GM19099 (cell line): ENCODE measurements around the gene C16orf86.
A peak's percentile ranks its signal among the peaks of the same experiment; 100 is the strongest.

Source experiments
- POLR2A ChIP-seq: IDR thresholded peaks from 3 replicates; pipeline ENCODE4 v1.6.1; 2011; ENCODE audit warnings: low read depth; ENCODE audit not compliant: insufficient read length; ENCODE audit errors: extremely low read depth

C16orf86 gene

DNA sequence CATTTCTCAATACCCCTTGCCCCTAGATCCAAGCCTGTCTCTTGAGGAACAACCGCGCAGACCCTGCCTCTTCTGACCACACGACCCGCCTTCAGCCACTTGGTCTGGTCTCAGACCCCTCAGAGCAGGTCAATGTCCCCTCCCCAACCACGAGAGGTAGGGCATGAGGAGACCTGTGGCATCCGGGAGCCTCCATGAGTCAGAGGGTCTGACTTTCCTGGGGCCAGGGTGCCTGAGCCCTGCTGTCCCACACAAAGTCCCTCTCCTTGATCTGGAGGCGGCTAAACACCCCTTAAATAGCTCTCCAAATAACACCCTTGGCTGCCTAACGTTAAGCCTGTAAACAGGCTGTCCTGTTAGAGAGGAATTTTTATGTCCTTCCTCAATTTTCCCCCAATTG, 16.6 kb upstream of the C16orf86 start:
- TF ChIP-seq POLR2A = no peak

DNA sequence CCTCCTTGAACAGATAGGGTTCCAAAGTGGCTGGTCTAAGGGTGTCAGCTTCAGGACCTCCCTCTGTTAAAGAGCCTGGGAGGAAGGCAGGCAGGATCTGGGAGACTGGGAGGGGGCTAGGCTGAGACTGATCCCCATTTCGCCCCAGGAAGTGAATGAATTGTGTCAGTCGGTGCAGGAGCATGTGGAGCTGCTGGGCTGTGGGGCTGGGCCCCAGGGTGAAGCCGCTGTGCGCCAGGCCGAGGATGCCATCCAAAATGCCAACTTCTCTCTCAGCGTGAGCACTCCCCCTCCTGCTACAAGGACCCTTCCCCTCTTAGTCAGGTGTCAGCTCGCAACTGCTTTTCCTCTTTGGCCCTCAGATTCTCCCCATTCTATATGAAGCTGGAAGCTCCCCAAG, 15.6 kb upstream of the C16orf86 start:
- no peak for TF ChIP-seq POLR2A

DNA sequence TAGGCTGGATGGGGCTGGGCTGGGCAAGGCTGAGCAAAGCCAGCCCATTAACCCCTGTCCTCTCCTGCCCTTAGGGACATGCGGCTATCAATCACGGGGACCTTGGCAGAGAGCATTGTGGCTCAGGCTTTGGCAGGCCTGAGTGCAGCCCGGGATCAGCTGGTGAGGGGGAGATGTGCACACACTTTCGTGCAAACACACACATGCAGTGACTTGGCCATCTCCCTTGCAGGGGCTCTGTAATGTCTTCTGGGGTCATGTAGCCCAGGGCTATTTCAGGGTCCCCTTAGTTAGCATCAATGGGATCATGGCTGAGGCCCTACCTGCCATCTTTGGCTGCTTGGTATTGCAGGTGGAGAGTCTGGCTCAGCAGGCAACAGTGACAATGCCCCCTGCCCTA, 14.8 kb upstream of the C16orf86 start:
- TF ChIP-seq POLR2A = no peak

DNA sequence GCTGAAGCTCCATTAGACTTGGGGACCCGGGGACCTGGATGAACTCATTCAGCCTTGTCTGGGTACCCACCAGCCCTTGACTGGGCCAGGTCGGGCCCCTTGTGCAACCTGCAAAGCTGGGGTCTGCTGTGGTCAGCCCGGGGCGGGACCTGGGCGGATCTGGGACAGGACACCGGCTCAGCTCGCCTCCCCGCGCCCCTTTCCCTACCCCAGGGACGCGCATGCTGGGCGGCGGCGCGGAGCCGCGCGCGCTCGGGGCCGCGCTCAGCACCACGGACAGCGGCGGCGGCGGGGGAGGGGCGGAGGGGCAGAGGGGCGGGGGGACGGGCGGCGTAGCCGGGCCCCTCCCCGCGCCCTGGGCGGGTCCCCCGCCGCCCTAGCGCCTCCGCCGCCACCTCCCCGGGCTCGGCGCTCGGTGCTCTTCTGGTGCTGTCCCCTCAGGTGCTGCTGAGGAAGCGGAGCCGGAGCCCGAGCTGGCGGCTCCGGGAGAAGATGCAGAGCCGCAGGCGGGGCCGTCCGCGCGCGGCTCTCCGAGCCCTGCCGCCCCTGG, 14.0 kb upstream of the C16orf86 start:
- TF ChIP-seq POLR2A = no peak

DNA sequence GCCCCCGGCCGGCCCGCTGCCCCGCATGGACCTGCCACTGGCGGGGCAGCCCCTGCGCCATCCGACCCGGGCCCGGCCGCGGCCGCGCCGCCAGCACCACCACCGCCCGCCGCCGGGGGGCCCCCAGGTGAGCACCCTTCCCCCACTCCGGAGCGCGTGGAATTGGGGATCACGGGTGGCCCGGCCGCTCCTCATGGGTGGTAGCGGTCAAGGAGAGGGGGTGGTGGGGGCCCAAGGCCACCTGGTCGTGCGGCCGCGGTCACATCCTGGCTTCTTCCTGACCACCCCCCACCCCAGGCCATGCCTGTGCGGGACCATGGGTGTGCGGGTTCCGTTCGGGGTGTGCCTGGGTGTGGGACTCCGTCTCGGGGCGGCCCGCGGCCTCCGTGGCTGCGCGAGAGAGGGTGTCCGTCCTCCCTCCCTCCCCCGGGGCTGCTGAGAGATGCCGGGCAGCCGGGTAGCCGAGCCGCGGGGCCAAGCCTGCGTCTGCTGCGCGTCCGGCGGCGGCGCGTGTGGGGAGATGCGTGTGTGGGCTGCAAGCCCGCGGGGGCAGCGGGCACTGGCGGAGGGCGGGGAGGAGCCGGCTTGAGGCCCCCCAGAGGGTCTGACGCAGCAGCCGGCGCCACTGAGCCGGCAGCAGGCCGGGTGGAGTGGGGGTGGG, 13.4 kb upstream of the C16orf86 start:
- TF ChIP-seq POLR2A = no peak

DNA sequence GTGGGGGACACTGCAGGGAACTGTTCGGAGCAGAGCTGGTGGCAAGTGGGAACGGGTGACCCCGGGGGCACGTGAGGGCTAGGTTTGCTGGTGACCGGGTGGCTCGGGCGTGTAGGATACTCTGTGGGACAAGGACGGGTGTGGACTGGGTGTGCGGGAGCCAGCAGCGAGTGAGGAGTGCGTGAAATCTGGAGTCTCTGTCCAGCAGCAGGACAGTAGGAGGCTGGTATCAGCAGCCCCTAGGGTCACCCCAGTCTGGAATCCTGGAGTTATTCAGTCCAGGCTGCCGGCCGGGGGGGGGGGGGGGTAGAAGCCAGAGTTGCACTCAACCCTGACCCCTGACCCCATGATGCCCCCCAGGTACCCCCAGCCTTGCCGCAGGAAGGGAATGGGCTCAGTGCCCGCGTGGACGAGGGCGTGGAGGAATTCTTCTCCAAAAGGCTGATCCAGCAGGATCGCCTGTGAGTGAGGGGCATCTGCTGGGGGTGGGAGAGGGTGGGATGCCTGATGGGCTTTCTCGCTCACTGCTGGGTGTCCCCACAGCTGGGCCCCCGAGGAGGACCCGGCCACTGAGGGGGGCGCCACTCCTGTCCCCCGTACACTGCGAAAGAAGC, 12.7 kb upstream of the C16orf86 start:
- no peak for TF ChIP-seq POLR2A

DNA sequence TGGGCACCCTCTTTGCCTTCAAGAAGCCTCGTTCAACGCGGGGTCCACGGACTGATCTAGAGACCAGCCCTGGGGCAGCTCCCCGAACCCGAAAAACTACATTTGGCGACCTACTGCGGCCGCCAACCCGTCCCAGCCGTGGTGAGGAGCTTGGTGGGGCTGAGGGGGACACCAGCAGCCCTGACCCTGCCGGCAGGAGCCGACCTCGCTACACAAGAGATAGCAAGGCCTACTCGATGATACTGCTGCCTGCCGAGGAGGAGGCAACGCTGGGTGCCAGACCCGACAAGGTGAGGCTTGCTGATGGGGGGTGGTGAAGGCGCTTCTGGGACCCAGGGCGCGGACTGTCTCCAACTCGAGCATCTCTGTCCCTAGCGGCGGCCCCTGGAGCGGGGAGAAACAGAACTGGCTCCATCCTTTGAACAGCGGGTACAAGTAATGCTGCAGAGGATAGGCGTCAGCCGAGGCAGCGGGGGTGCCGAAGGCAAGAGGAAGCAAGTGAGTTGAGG, 12.2 kb upstream of the C16orf86 start:
- TF ChIP-seq POLR2A = no peak

DNA sequence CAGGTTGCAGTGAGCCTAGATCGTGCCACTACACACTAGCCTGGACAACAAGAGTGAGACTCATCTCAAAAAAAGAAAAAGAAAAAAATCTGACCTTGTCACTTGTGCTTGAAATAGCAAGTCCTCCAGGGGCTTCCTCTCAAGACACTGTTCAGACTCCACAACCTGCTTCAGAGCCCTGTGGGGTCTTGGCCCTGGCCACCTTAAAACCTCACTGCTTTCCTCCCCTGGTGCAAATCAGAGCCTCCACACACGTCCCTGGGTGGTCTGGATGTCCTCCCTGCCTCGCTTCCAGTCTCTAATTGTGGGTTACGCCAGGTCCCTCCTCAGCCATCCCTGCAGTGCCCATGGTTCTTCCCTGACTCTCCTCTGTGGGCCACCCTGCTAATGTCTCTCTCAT, 11.3 kb upstream of the C16orf86 start:
- no peak for TF ChIP-seq POLR2A

DNA sequence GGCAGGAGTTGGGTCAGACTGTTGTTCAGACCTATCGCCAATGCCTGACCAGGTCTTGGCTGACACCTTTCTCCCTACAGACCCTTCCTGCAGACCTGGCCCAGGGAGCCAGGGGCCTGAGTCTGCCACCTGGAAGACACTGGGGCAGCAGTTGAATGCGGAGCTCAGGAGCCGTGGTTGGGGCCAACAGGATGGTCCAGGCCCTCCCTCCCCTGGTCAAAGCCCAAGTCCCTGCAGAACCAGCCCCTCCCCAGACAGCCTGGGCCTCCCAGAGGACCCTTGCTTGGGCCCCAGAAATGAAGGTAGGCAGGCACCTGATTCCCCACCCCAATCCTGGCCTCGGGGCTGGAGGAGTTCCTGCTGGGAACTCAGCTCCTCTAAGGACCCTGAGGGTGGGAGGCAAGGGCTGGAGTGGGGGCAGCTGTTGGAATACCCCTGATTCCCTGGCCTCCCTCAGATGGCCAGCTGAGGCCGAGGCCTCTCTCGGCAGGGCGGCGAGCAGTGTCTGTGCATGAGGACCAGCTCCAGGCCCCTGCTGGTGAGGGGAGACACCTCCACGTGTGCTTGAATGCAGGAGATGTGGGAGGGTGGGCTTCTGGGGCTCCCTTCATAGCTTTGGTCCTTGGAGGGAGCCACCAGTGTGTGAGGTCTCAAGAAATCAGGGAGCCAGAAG, 10.1 kb upstream of the C16orf86 start:
- TF ChIP-seq POLR2A = no peak

DNA sequence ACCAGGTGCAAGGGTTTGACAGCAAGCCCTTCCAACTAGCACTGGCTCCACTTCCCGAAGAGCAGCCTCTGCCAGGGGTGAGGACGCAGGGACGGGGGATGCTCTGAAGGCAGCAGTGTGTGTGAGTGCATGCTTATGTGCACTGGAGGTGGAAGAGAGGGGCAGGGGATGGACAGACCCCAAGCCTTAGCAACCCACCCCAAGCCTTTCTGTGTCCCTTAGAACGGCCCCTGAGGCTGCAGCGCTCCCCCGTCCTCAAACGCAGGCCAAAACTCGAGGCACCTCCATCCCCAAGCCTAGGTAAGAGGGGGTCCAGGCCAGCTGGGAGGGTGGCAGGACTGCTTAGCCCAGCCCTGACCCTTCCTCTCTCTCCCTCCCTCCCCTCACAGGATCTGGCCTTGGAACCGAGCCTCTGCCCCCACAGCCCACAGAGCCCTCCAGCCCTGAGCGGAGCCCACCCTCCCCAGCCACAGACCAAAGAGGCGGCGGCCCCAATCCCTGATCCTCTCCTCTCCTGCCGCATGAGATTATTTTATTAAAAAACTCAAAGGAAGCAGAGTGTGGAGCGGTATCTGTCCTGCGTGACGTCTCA, 9.5 kb upstream of the C16orf86 start:
- no peak for TF ChIP-seq POLR2A

DNA sequence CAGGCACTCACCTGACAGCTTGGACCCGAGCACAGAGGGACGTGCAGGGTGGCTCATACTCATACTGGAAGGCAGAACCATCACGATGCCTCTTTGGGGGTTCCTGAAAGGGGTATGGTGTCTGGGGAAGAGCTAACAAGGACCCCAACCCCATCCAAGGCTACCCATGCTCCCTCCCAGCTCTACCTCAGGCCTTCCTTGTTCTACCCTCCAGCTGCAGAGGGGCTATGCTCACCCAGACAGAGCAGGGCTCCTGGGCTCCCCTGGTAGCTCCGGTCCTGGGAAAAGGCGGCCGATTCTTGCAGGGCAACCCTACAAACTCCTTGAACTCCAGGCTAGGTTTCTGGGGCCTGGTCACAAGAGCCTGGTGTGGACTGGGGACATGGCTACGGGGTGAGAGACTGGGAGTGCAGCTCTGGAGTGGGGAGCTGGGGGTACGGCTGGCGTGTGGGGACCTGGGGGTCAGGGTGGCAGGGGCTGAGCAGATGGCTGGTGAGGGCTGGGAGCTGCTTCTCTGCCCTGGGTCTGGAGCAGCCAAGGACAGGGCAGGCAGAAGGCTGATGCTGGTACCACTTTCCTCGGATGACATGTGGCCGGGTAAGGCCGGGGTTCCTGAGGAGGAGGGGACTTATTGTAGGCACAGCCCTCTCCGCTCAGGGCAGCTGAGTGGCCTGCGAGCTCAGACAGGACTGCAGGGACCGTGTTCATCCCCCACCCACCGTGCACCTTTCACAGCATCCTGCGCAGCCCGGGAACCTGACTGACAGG, 8.7 kb upstream of the C16orf86 start:
- TF ChIP-seq POLR2A = no peak

DNA sequence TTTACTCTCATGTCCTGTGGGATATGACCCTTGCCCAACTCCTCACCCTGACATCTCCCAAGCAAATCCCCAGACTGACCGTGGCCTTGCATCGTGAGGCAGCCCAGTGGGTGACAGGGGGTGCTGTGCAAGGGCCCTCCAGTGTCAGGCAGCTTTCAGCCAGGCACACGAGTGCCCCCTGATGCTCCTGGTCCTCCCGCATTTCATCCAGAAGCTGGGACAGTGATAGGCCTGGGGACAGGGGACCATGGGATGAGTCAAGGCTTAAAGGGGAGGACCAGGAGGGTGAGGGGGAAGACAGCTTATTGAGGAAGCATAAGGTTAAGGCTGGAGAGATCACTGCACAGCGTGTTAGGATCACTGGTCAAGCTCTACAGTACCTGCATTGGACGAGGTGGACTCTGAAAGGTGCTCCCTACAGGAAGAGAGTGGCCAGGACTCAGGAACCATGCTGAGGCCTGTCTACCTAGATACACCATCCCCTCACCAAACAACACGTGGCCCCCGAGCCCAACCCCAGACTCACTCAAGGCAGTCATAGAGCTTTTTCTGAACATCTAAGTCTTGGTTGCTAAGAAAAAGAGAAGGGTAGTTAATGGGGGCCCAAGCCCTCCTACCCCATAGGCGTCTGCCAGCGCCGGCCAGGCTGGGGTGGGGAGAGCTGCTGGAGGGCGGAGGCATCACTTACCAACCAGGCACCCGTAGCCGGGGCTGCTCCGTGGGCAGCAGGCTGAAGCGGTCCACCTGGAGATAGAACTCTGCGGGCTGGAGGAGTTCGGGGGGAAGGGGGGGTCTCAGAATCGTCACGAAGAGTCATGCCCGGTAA, 7.6 kb upstream of the C16orf86 start:
- TF ChIP-seq POLR2A = no peak

DNA sequence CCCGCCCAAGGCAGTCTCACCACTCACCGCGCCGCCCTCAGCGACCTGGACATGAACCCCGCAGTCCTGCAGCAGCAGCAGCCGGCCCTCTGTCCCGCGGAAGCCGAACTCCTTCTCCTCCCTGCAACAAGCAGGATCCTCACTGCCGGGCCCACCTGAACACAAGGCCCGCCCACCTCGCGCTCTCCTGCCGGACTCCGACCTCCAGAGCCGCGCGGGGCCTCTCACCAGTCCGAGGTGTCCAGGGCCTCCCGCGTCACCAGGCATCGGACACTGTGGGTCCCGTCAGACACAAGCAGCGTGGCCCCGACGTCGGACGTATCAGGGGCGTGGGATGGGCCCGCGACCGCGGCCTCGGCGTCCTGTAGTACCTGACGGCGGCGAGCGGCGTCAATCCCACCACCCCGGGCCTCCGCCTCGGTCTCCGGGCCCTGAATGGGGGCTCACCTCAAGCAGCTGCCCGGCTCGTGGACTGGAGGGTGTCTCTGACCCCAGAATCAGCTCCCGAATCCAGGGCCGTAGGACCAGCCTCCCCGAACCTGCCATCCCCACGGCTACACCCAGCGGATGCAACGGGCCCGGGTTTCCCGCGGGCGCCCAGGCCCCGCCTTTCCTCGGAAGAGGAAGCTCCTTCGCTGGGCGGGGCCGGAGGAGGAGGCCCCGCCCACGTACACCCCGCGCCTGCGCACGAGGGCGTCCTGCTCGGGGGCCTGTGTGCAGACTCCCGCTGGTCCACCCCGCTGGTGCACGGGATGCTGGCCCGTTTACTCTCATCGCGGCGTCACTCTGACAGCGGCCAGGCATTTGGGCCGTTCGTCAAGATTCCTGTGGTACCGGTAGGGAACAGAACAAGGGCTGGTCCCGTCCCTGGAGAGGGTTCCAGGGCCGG, 6.7 kb upstream of the C16orf86 start, which contains the start of gene ACD:
ACD (minus strand) TSS at position 586 of the 889 bp plus-strand sequence; CDS start at position 546, 40 bp downstream.
- peak; percentile 86 for TF ChIP-seq POLR2A
